GM18873 (cell line): Measurements from ENCODE around the gene GPSM3.
"Not testable (repeated sequence)": the region's sequence is repeated elsewhere in the genome, so short reads cannot be mapped to it uniquely, and the experiment has no call there.

Experiments
- ATAC-seq: cut with Tn5 transposase; IDR thresholded peaks from one replicate; pipeline ENCODE4 v1.9.1; 2021; ENCODE audit warnings: mild to moderate bottlenecking, moderate library complexity, moderate number of reproducible peaks; ENCODE audit not compliant: unreplicated experiment, low FRiP score

Gene GPSM3

GRCh38 chr6:32192608-32193039 is at the start of gene GPSM3:
Gene GPSM3 (minus strand): TSS chr6:32192643. CDS start chr6:32192513, 130 bp downstream.
- no peak for ATAC-seq

GRCh38 chr6:32240686-32241085 is 48.2 kb upstream of the GPSM3 start:
- ATAC-seq = no peak

- ATAC-seq = no peak
Measured at GRCh38 chr6:32239462-32239861, 47.0 kb upstream of the GPSM3 start.

- ATAC-seq = no peak
Measured at GRCh38 chr6:32234934-32235333, 42.5 kb upstream of the GPSM3 start.

- no peak for ATAC-seq
Measured at GRCh38 chr6:32226434-32226833, 34.0 kb upstream of the GPSM3 start.

- ATAC-seq = no peak
Measured at GRCh38 chr6:32224696-32225095, 32.3 kb upstream of the GPSM3 start.

- no peak for ATAC-seq
Measured at GRCh38 chr6:32223258-32224235, 31.1 kb upstream of the GPSM3 start, which contains the start of gene NOTCH4. Gene NOTCH4 (minus strand): TSS chr6:32224067. CDS start chr6:32223928, 139 bp downstream.

- ATAC-seq = no peak
Measured at GRCh38 chr6:32222333-32223230, 30.1 kb upstream of the GPSM3 start.

- ATAC-seq = no peak
Measured at GRCh38 chr6:32220021-32220420, 27.6 kb upstream of the GPSM3 start.

GRCh38 chr6:32218167-32218566 is 25.7 kb upstream of the GPSM3 start:
- ATAC-seq = no peak

- no peak for ATAC-seq
Measured at GRCh38 chr6:32216998-32217397, 24.6 kb upstream of the GPSM3 start.

GRCh38 chr6:32216285-32216684 is 23.8 kb upstream of the GPSM3 start:
- ATAC-seq = no peak

- no peak for ATAC-seq
Measured at GRCh38 chr6:32215617-32216016, 23.2 kb upstream of the GPSM3 start.

GRCh38 chr6:32214126-32214525 is 21.7 kb upstream of the GPSM3 start:
- no peak for ATAC-seq

- no peak for ATAC-seq
Measured at GRCh38 chr6:32213649-32214048, 21.2 kb upstream of the GPSM3 start.

- ATAC-seq = no peak
Measured at GRCh38 chr6:32212076-32212760, 19.8 kb upstream of the GPSM3 start.

GRCh38 chr6:32211432-32211831 is 19.0 kb upstream of the GPSM3 start:
- ATAC-seq = not testable (repeated sequence)

- no peak for ATAC-seq
Measured at GRCh38 chr6:32210191-32210601, 17.8 kb upstream of the GPSM3 start.

- no peak for ATAC-seq
Measured at GRCh38 chr6:32208996-32209395, 16.6 kb upstream of the GPSM3 start.

- ATAC-seq = no peak
Measured at GRCh38 chr6:32204268-32204715, 11.8 kb upstream of the GPSM3 start.
